VCaP (cell line): ENCODE data around the gene SLC12A8.
"Not testable (repeated sequence)": the region's sequence is repeated elsewhere in the genome, so short reads cannot be mapped to it uniquely, and the experiment has no call there.

Experiments
- H3K27ac ChIP-seq: fragments of 450-650 bp; 2 replicates; pipeline ENCODE4 v1.5.1; 2017
- CTCF ChIP-seq: fragments of 450-650 bp; conservative IDR thresholded peaks from 2 replicates; pipeline ENCODE4 v1.5.1; 2017; ENCODE audit warnings: mild to moderate bottlenecking, moderate library complexity

The SLC12A8 gene

DNA sequence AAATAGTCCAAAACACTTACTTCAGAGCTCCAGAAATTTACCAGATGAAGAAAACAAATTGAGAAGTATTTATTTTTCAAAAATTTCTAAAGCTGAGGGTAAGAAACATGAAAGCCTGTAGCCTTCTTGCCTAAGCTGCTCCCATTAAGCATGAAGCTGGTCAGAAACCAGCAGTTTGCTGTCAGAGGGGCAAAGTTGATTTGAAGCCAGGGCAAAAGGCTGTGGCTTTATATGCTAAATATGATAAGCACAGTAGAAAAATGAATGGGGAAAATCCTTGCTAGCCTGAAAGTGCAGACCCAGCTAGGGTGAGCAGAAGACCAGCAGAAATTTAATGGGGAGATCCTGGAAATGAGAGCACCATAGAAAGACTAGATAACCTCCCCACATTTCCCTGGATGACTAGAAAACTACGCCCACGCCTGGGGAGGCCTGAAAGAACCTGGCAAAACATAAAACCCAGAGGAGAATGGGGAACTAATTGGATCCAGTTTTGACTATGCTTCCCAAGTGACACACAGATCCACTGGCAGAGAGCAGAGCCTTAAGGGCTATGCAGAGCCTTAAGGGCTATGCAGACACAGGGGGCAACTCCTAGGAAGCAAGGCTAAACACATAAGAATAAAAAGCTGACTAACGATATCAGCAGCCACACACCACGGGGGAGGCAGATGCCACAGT lies 113.8 kb downstream of the SLC12A8 start:
- H3K27ac ChIP-seq, result no peak overlapping the region
- no peak for TF ChIP-seq CTCF

DNA sequence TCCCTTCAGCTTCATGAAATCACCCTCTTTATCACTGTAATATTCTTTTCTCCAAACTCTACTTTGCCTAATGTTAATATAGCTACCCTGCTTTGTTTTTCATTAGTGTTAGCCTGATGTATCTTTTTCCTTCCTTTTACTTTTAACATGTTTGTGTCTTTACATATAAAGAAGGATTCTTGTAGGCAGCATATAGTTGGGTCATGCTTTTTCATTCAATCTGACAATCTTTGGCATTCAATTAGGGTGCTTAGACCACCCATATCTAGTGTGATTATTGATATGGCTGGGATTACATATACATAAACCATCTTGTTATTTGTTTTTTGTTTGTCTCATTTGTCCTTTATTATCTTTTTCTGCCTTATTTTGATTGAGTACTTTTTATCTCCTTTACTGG lies 121.9 kb downstream of the SLC12A8 start:
- no peak for TF ChIP-seq CTCF
- no peak overlapping the region for H3K27ac ChIP-seq

DNA sequence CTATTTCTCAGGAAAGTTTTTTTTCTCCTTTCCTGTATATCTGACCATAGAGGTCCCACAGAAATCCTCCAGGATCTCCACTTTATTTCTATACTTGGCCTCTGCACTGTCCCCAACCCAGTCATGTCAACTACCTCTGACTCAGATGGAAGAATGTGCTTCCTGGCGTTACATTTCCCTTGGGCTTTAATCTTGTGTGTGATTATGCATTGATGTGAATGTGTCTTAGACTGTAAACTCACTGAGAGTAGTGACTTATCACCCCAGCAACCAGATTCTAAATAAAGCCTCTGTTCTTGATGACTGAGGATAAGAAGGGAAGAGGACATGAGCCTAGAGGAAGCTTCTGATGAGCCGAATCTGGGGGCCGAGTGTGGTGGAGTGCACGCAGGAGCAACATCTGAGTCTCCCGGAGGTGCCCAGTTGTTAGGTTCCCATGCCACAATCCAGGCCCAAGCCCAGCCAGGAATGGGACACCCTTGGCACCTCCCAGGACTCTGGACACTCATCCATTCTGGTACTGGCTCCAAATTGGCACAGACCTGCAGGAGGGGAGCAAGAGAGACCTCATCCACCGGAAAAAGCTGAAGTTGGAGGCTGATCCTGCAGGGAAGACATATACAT lies 124.7 kb downstream of the SLC12A8 start:
- TF ChIP-seq CTCF, result no peak

DNA sequence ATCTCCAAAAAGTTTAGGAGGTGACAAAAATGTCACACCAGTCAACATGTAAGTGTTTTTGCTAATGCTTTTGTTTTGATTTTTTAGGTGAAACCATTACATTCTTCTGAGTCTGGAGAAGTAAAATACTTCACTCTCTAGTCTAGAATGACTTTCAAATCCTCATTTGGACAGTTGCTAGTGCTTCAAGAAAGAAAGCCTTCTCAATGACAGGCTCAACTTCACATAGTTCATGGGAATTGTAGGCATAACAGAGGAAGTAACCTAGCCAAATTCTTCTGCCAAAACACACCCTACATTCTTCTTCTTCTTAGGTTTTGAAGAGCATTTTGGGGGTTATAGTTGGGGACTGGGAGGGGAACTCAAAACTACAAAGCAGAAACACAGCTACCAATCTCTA lies 127.4 kb downstream of the SLC12A8 start:
- H3K27ac ChIP-seq, result no peak overlapping the region
- no peak for TF ChIP-seq CTCF

More for the DNA sequence above, 124.7 kb downstream of the SLC12A8 start:
- no peak overlapping the region for H3K27ac ChIP-seq

DNA sequence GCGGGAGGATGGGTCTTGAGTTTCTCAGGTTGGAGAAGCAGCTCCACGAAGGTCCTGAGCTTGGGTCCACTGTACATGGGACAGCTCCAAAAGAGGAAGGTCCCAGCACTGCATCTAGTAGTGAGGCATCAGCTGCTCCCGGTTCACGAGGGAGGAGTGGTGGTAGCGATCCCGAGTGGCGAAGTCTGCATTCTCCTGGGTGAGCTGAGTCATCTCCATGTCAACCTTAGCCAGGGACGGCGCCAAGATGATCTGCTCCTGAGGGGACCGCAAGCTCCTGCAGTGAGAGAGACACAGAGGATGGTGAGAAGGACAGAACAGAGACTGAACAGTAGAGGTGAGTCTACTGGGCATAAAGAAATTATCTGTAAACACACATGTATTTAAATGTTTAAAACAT lies 128.8 kb downstream of the SLC12A8 start:
- TF ChIP-seq CTCF, result no peak
- no peak overlapping the region for H3K27ac ChIP-seq

DNA sequence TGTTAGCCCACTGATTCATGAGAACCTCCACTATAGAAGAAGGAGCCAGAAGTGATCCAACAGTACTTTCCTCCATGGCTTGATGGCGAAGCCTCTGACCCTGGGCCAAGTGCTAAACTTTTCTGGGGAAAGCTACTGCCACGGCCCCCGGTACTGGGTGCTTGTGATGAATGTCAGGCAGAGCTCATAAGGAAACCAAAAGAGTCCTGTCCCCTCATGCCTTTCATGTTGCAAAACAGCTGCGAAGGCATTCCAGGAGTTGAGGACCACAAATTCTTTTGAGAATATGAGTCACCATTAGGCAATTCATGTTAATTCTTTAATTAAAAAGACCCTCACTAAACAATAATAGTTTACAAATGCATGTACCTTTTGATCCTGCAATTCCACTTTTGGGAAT lies 130.2 kb downstream of the SLC12A8 start:
- not testable (repeated sequence) for H3K27ac ChIP-seq

GRCh38 chr3:125080077-125080476 lies 132.5 kb downstream of the SLC12A8 start:
- no peak overlapping the region for H3K27ac ChIP-seq
- no peak for TF ChIP-seq CTCF

DNA sequence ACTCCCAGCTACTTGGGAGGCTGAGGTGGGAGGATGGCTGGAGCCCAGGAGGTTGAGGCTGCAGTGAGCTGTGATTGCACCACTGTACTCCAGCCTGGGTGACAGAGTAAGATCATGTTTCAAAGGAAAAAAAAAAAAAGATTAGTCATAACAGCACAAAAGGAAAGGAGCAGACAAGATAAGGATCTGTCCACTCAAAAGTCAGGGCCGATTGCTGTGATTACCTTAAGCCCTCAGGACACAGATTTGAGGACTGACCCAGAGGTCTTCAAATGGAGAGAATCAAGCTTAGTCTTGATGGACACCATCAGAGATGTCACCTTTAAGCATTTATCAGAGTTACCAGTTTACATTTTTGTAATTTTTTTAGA lies 132.9 kb downstream of the SLC12A8 start:
- TF ChIP-seq CTCF, result no peak
- no peak overlapping the region for H3K27ac ChIP-seq
